Jurkat, Clone E6-1 (cell line): ENCODE results near the gene AMACR.
"Not testable (repeated sequence)": the region's sequence is repeated elsewhere in the genome, so short reads cannot be mapped to it uniquely, and the experiment has no call there.

Source experiments
- DNase-seq: peaks from one replicate; pipeline ENCODE4 v3.0.0-alpha.2; 2011; ENCODE audit warnings: low read depth, low spot score
- H3K4me3 ChIP-seq: 2 replicates; pipeline ENCODE4 v1.5.1; 2011; ENCODE audit warnings: mild to moderate bottlenecking, low read length, control low read depth, moderate library complexity

The AMACR gene

DNA sequence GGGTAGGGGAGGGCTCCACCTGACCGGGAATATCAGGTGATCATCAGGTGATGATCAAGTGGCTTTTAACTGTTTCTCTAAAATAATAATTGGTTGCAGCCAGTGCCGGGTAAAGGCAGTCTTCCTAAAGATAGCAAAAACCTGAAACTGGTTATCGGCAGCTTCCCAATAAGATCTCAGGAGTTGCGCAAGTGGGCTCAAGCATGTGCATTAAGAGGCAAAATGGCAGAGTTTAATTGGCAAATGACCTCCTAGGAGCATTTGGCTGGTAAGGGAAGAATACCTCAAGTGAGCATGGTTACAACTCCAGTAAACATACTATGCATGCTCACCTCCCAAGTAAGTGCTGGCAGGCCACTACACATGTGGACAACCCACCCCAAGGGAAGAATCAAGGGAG, 31.0 kb upstream of the AMACR start:
- no peak for DNase-seq
- H3K4me3 ChIP-seq: no peak overlapping the region

GRCh38 chr5:34038390-34038789, 30.5 kb upstream of the AMACR start:
- H3K4me3 ChIP-seq: no peak overlapping the region
- DNase-seq: no peak

- no peak overlapping the region for H3K4me3 ChIP-seq
- no peak for DNase-seq
These were observed 29.9 kb upstream of the AMACR start for GRCh38 chr5:34037726-34038125.

GRCh38 chr5:34035756-34036155, 27.9 kb upstream of the AMACR start:
- DNase-seq: no peak

DNA sequence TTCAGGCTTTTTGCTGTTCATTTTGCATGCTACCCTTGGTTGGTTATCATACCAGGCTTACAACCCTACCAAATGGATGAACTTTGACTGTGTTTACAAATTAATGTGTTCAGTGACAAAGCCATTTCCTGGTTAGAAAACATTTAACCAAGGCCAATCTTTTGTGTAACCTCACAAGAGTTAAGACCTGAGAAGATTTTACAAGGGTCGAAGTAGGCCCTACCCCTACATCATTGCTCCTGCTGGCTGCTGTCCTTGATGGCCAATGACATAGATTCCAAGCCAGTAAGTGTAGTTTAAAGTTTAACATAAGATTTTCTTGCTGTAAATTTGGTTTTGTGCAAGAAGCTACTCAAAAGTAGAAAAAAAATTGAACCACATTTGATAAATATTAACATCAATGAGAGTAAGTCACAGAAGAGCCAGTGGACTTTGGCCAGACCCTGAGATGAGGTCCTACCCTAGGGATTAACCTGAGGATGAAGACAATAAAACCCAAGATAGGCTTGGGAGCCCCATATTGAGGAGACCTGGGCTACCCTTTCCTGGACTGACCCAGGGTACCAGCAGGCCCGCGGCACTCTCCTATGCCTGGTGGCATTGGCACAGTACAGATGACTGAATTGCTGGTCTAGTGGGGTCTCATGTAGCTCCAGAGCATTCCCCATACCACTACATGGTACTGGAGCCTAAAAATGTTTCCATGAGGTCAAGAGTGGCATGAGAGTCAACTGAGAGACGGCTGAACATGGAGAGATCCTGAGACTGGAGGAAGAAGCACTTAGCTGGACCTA, 26.9 kb upstream of the AMACR start:
- no peak for DNase-seq
- no peak overlapping the region for H3K4me3 ChIP-seq

More at GRCh38 chr5:34035756-34036155, 27.9 kb upstream of the AMACR start:
- H3K4me3 ChIP-seq: no peak overlapping the region

DNA sequence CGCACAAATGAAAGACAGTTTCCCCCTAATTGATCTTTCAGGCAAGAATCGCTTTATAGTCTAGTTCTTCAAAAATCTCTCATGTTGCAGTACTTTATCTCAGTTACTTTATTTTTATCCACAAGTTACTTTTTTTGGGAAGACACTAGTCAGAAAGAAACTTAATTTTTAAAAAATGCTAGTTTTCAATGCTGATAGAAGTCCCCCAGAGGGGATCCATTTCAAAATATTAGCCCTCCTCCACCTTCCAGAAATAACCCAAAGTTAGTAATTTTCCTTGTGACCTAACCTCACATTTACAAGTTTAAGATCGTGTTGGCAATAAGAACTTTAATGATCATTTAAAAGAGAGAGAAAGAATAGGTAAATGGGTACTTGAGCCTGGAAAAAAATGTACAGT, 24.1 kb upstream of the AMACR start:
- no peak overlapping the region for H3K4me3 ChIP-seq
- no peak for DNase-seq

DNA sequence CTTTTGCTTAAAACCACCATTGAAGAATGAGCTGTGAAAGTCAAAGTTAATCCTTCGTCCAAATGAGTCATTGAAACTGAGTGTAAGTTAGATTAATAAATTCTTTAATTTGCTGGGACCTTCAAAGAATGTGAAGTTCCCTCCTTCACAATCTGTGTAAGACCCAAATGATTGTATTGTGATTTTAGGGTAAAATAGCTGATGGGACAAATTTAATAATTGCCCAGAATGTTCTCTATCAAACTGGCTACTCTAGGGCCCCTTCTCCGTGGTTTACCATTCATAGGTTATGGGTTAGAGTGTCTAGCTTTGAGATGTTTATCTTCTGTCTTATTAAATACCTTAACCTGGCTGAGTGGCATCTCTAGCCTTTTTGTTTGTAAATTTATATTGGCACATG, 23.3 kb upstream of the AMACR start:
- no peak overlapping the region for H3K4me3 ChIP-seq
- DNase-seq: no peak

GRCh38 chr5:34030585-34030984, 22.7 kb upstream of the AMACR start:
- not testable (repeated sequence) for H3K4me3 ChIP-seq, DNase-seq

- H3K4me3 ChIP-seq: no peak overlapping the region
- no peak for DNase-seq
These were observed 22.2 kb upstream of the AMACR start for GRCh38 chr5:34030048-34030447.

DNA sequence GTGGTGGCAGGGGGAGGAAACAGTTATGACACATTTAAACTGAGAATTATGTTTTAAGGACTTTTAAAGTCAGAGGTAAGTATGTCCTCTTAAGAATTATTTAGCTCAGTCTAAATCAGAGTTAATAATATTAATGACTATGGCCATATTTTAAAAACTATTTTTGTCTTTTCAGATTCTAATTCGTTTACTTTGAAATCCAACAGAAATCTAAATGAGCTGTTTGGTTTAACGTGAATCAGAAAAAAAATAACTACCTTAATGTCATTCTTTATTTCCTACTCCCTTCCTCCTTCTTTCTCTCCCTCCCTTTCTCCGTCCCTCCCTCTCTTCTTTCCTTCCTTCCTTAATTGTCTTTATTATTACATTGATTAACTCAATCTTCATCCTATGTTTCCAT, 20.5 kb upstream of the AMACR start:
- no peak overlapping the region for H3K4me3 ChIP-seq
- DNase-seq: no peak

GRCh38 chr5:34026089-34026761, 18.4 kb upstream of the AMACR start:
- no peak overlapping the region for H3K4me3 ChIP-seq
- no peak for DNase-seq

GRCh38 chr5:34022121-34022705, 14.4 kb upstream of the AMACR start:
- H3K4me3 ChIP-seq: peak overlapping the region; percentile 9; the same call in 1 of the 2 replicates
- DNase-seq: peak; percentile 82

GRCh38 chr5:34021334-34021733, 13.5 kb upstream of the AMACR start:
- H3K4me3 ChIP-seq: no peak overlapping the region
- DNase-seq: no peak

GRCh38 chr5:34020726-34021125, 12.9 kb upstream of the AMACR start:
- H3K4me3 ChIP-seq: no peak overlapping the region
- no peak for DNase-seq

DNA sequence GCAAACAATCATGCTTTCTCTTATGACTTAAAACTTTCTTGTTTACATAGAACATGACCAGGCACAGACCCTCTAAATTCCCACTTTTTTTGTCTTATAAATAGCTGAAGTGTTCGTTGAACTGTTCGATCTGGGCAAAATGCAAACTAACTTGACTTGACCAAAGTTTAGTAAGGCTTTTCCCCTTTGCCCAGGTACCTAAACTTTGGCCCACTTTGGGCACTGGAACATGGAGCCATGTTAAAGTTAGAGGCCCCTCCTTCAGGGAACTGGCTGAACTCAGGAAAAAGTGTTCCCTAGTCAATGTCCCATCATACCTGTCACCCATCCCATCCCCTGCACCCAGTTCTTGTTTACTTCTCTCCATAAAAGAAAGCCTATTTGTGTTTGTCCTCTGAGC, 9.4 kb upstream of the AMACR start:
- H3K4me3 ChIP-seq: no peak overlapping the region

GRCh38 chr5:34016750-34017149, 8.9 kb upstream of the AMACR start:
- H3K4me3 ChIP-seq: no peak overlapping the region
- DNase-seq: no peak

More for the DNA sequence above, 9.4 kb upstream of the AMACR start:
- no peak for DNase-seq

- no peak overlapping the region for H3K4me3 ChIP-seq
- no peak for DNase-seq
These were observed 8.4 kb upstream of the AMACR start for GRCh38 chr5:34016222-34016621.

DNA sequence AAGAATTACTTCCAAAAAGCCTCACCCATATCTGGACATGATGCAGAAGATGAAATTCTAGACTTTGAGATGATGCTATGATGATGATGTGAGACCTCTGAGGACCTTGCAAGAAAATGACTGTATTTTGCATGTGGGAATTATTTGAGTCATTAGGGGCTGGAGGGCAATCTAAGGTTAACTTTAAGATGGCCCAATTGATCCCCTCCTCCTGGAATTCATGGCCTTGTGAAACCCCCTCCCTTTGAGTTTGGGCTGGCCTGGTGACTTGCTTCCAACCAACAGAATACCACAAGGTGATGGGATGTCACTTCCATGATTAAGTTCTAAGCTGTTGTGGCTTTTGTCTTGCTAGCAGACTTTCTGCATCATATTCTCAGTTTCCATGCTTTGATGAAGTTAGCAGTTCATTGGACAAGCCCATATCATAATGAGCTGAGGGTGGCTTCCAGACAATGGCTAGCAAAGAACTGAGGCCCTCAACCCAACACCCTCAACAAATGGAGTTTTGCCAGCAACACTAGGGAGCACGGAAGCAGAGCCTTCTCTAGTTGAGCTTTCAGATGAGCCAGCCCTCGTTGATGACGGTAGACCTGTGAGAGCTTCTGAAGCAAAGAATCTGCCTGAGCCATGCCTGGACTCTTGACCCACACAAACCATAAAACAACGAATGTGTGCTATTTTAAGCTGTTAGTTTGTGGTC, 7.4 kb upstream of the AMACR start:
- DNase-seq: no peak
- H3K4me3 ChIP-seq: no peak overlapping the region

DNA sequence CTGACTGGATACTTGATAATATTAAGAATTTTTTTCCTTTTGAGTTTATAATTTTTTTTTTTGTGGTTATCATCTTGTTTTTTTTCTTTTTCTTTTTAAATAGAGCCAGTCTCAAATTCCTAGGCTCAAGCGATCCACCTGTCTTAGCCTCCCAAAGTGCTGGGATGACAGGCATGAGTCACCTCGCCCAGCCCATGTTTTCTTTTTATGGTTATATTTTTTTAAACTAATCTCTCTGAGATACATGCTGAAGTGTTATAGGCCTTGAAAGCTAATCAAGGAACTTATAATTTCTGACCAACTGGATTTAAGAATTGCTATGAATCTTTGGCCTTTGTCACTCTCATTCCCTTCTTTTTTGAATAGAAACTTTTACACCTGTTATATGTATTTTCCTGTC, 6.8 kb upstream of the AMACR start:
- DNase-seq: no peak
- no peak overlapping the region for H3K4me3 ChIP-seq

DNA sequence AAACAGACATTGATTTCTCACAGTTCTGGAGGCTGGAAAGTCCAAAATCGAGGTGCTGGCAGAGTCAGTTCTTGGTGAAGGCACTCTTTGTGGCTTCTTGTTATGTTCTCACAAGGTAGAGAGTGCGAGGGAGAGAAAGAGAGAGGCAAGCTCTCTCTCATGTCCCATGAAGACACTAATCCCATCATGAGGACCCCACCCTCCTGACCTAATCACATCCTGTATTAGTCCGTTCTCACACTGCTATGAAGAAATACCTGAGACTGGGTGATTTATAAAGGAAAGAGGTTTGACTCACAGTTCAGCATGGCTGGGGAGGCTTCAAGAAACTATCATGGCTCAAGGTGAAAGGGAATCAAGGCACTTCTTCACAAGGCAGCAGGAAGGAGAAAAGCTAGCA, 5.7 kb upstream of the AMACR start:
- DNase-seq: no peak
- H3K4me3 ChIP-seq: no peak overlapping the region
